HepG2 (cell line): ENCODE results near the gene SLC17A9. TPM values are rescaled to one million over a fixed set of nuclear protein-coding genes. Genes with fewer than 3 reads are reported as not detected.

Source experiments
- ASH2L ChIP-seq: fragments of 300-600, 200-600 bp; sonication (generic); IDR thresholded peaks from 2 replicates; pipeline ENCODE4 v1.7.0; 2017; ENCODE audit warnings: low read depth, mild to moderate bottlenecking, moderate library complexity, mixed read lengths, low read length; ENCODE audit not compliant: insufficient read length
- BCLAF1 ChIP-seq: fragments of 450-650 bp; IDR thresholded peaks from 2 replicates; pipeline ENCODE4 v1.6.1; 2017; ENCODE audit warnings: mild to moderate bottlenecking
- CSRNP2 ChIP-seq: sonication (generic); formaldehyde crosslinking; conservative IDR thresholded peaks from 2 replicates; pipeline ENCODE4 v1.8.0; 2022; ENCODE audit warnings: low read depth, missing genetic modification reagents
- DMTF1 ChIP-seq: sonication (generic); formaldehyde crosslinking; IDR thresholded peaks from 2 replicates; pipeline ENCODE4 v1.4.0; 2020; ENCODE audit warnings: mild to moderate bottlenecking, missing genetic modification reagents
- FOSL1 ChIP-seq: sonication (generic); formaldehyde crosslinking; IDR thresholded peaks from 2 replicates; pipeline ENCODE4 v1.9.0; 2021; ENCODE audit warnings: missing genetic modification reagents, borderline replicate concordance
- MAZ ChIP-seq, 2 experiments: sonication (generic) in 1 of 2; formaldehyde crosslinking in 1 of 2; IDR thresholded peaks; 2 replicates each; pipeline versions ENCODE4 v1.5.0 to v1.6.1; 2012 to 2020; ENCODE audit warnings: low read depth in 2 of 2, mild to moderate bottlenecking in 2 of 2, borderline replicate concordance in 1 of 2, improper control_type of control experiment in 1 of 2, low read length in 1 of 2, missing genetic modification reagents in 1 of 2, moderate library complexity in 1 of 2
- MEIS1 ChIP-seq: sonication (generic); formaldehyde crosslinking; IDR thresholded peaks from 2 replicates; pipeline ENCODE4 v1.9.0; 2021; ENCODE audit warnings: mild to moderate bottlenecking, missing genetic modification reagents, moderate library complexity, borderline replicate concordance
- PAWR ChIP-seq: sonication (generic); formaldehyde crosslinking; IDR thresholded peaks from 2 replicates; pipeline ENCODE4 v1.4.0; 2020; ENCODE audit warnings: missing genetic modification reagents, mild to moderate bottlenecking, borderline replicate concordance
- TEAD3 ChIP-seq: optimal IDR thresholded peaks from 2 replicates; pipeline ENCODE3; 2016; ENCODE audit warnings: borderline replicate concordance
- TEF ChIP-seq: sonication (generic); formaldehyde crosslinking; IDR thresholded peaks from 2 replicates; pipeline ENCODE4 v1.5.0; 2020; ENCODE audit warnings: missing genetic modification reagents
- ZEB1 ChIP-seq: IDR thresholded peaks from 2 replicates; pipeline ENCODE4 v1.6.1; 2012; ENCODE audit warnings: mild to moderate bottlenecking, low read depth, inconsistent platforms; ENCODE audit not compliant: insufficient replicate concordance
- ZMYM2 ChIP-seq: sonication (generic); formaldehyde crosslinking; IDR thresholded peaks from 2 replicates; pipeline ENCODE4 v1.8.0; 2022; ENCODE audit warnings: mild to moderate bottlenecking, missing genetic modification reagents
- ZNF33A ChIP-seq: sonication (generic); formaldehyde crosslinking; IDR thresholded peaks from 2 replicates; pipeline ENCODE4 v1.5.1; 2020; ENCODE audit warnings: missing genetic modification reagents, mild to moderate bottlenecking, moderate library complexity, borderline replicate concordance
- ZNF547 ChIP-seq: sonication (generic); formaldehyde crosslinking; IDR thresholded peaks from 2 replicates; pipeline ENCODE4 v1.5.1; 2020; ENCODE audit warnings: mild to moderate bottlenecking, missing genetic modification reagents
- ZNF569 ChIP-seq: sonication (generic); formaldehyde crosslinking; IDR thresholded peaks from 2 replicates; pipeline ENCODE4 v1.5.0; 2020; ENCODE audit warnings: mild to moderate bottlenecking, missing genetic modification reagents, moderate library complexity, borderline replicate concordance
- ZNF770 ChIP-seq: sonication (generic); formaldehyde crosslinking; IDR thresholded peaks from 2 replicates; pipeline ENCODE4 v1.5.0; 2020; ENCODE audit warnings: mild to moderate bottlenecking, missing genetic modification reagents
- ZNF776 ChIP-seq: sonication (generic); formaldehyde crosslinking; IDR thresholded peaks from 2 replicates; pipeline ENCODE4 v1.4.0; 2020; ENCODE audit warnings: mild to moderate bottlenecking, missing genetic modification reagents
- ZSCAN20 ChIP-seq: sonication (generic); formaldehyde crosslinking; IDR thresholded peaks from 2 replicates; pipeline ENCODE4 v1.4.0; 2020; ENCODE audit warnings: missing genetic modification reagents, mild to moderate bottlenecking, borderline replicate concordance
- polyA plus RNA-seq, 8 experiments: library from polyadenylated mRNA; depleted of rRNA in 3 of 8; stranded (reverse) in 7 of 8; unstranded in 1 of 8; fragments of >200 nt; fragmentation: Illumina TruSeq in 4 of 8; extraction: Trizol in 4 of 8; gene quantifications; 2 replicates each; pipeline versions ENCODE4 v1.2.1 to v1.2.3, GENCODE V29; 2011 to 2016; ENCODE audit warnings: low read depth in 4 of 8, missing spikeins in 1 of 8, mixed read lengths in 1 of 8; ENCODE audit not compliant: insufficient read depth in 1 of 8
- total RNA-seq, 5 experiments: library from RNA; depleted of rRNA; stranded (reverse); fragments of >200 nt; fragmentation: Illumina TruSeq; extraction: Trizol; gene quantifications; 2 replicates each; pipeline ENCODE4 v1.2.3, GENCODE V29; 2016; ENCODE audit warnings: low read depth in 1 of 5

SLC17A9 gene
- total and polyA plus RNA-seq, 2 of the 13 experiments (the other 11 are each of a cell fraction or from before 2014, with no cell fraction given): 110 to 191 TPM

GRCh38 chr20:62938105-62938888, 14.2 kb upstream of the SLC17A9 start, which contains the start of gene GID8 (continued):
- no peak for TF ChIP-seq PAWR (CRISPR knock-in tag)
- TF ChIP-seq TEAD3 (CRISPR knock-in tag): no peak
- 0 out of 2 replicates have a peak, but pooled peaks have one; percentile 16 for TF ChIP-seq DMTF1 (CRISPR knock-in tag)
- TF ChIP-seq TEF: no peak; the same call in 1 of the 2 replicates
- TF ChIP-seq BCLAF1: no peak
- TF ChIP-seq FOSL1 (CRISPR knock-in tag): no peak
- no peak for TF ChIP-seq CSRNP2
- TF ChIP-seq ZMYM2 (CRISPR knock-in tag): no peak
- TF ChIP-seq MEIS1 (CRISPR knock-in tag): no peak; the same call in 1 of the 2 replicates
- no peak for TF ChIP-seq MAZ (IDR thresholded peaks at IDR 0.05; ENCODE audit: borderline replicate concordance, low read depth, low read length)
- TF ChIP-seq MAZ (CRISPR knock-in tag; IDR thresholded peaks at IDR 0.05; ENCODE audit: low read depth): no peak; the same call in 1 of the 2 replicates
- TF ChIP-seq ZSCAN20 (CRISPR knock-in tag): peak; percentile 32; the same call in 1 of the 2 replicates
- TF ChIP-seq ZNF547 (CRISPR knock-in tag): no peak
- no peak for TF ChIP-seq ZEB1
- no peak for TF ChIP-seq ASH2L
- TF ChIP-seq ZNF569 (CRISPR knock-in tag): no peak
- no peak for TF ChIP-seq ZNF770
- no peak for TF ChIP-seq ZNF33A (CRISPR knock-in tag)
- TF ChIP-seq ZNF776 (CRISPR knock-in tag): no peak
